Measurements from ENCODE around the gene RGS3. TPM values are rescaled to one million over a fixed set of nuclear protein-coding genes. Genes with fewer than 3 reads are reported as not detected.
"Not testable (repeated sequence)": the region's sequence is repeated elsewhere in the genome, so short reads cannot be mapped to it uniquely, and the experiment has no call there.

Gene RGS3
- total RNA-seq = 10 to 100 TPM; 25.7 to 56.1 TPM

- Mint-ChIP-seq H3K27ac (no peak within 1 kb of the TSS), H3K36me3 (no peaks in the 10 kb centered on the region), H3K9me3 (peaks cover 0 to 10% of the 10 kb centered on the region in 2 donors)
- ATAC-seq (no peak), DNase-seq (ENCODE audit: low spot score in 2 of 2) (no peak)
These were observed at the start of gene RGS3 for GRCh38 chr9:113463418-113464285. Gene RGS3 (plus strand): TSS chr9:113463727. CDS start chr9:113463803, 76 bp downstream.

GRCh38 chr9:113416149-113416721, 47.3 kb upstream of the RGS3 start:
- no peak for ATAC-seq
- H3K9me3 Mint-ChIP-seq = no peaks in the 10 kb centered on the region
- H3K36me3 Mint-ChIP-seq = no peaks in the 10 kb centered on the region
- no peak for DNase-seq (ENCODE audit: low spot score in 2 of 2)
- H3K27ac Mint-ChIP-seq = no peak overlapping the region

GRCh38 chr9:113417370-113417769, 46.2 kb upstream of the RGS3 start:
- DNase-seq (ENCODE audit: low spot score in 2 of 2) (no peak), ATAC-seq (no peak)
- no peaks in the 10 kb centered on the region for H3K9me3 Mint-ChIP-seq
- H3K36me3 Mint-ChIP-seq = no peaks in the 10 kb centered on the region
- H3K27ac Mint-ChIP-seq = no peak overlapping the region

- H3K9me3 Mint-ChIP-seq = no peaks in the 10 kb centered on the region
- H3K36me3 Mint-ChIP-seq = no peaks in the 10 kb centered on the region
- ATAC-seq (no peak), DNase-seq (ENCODE audit: low spot score in 2 of 2) (no peak)
- H3K27ac Mint-ChIP-seq = no peak overlapping the region
These were observed 41.8 kb upstream of the RGS3 start for GRCh38 chr9:113421726-113422125.

- DNase-seq (ENCODE audit: low spot score in 2 of 2) = no peak
- no peak overlapping the region for H3K27ac Mint-ChIP-seq
- H3K36me3 Mint-ChIP-seq = no peaks in the 10 kb centered on the region
- ATAC-seq = no peak
- H3K9me3 Mint-ChIP-seq = no peaks in the 10 kb centered on the region
These were observed 38.5 kb upstream of the RGS3 start for GRCh38 chr9:113425072-113425471.

GRCh38 chr9:113426701-113427100, 36.8 kb upstream of the RGS3 start:
- no peak for ATAC-seq
- DNase-seq (ENCODE audit: low spot score in 2 of 2) = no peak
- no peak overlapping the region for H3K27ac Mint-ChIP-seq
- no peaks in the 10 kb centered on the region for H3K36me3 Mint-ChIP-seq
- H3K9me3 Mint-ChIP-seq = no peaks in the 10 kb centered on the region

- no peak overlapping the region for H3K27ac Mint-ChIP-seq
- H3K9me3 Mint-ChIP-seq = no peaks in the 10 kb centered on the region
These were observed 35.9 kb upstream of the RGS3 start for GRCh38 chr9:113427629-113428028.

GRCh38 chr9:113428062-113428615, 35.4 kb upstream of the RGS3 start:
- DNase-seq (ENCODE audit: low spot score in 2 of 2) = no peak
- Mint-ChIP-seq H3K9me3 (no peaks in the 10 kb centered on the region), H3K36me3 (peaks cover 0 to 4% of the 10 kb centered on the region in 2 donors), H3K27ac (no peak overlapping the region)
- no peak for ATAC-seq

More at GRCh38 chr9:113427629-113428028, 35.9 kb upstream of the RGS3 start:
- ATAC-seq (no peak), DNase-seq (ENCODE audit: low spot score in 2 of 2) (no peak)
- H3K36me3 Mint-ChIP-seq = peaks cover 0 to 2% of the 10 kb centered on the region in 2 donors

- DNase-seq (ENCODE audit: low spot score in 2 of 2) (no peak), ATAC-seq (no peak)
- Mint-ChIP-seq H3K36me3 (peaks cover 0 to 4% of the 10 kb centered on the region in 2 donors), H3K27ac (peak overlapping the region in 1 of 2 donors; percentile 28), H3K9me3 (peaks cover 0 to 3% of the 10 kb centered on the region in 2 donors)
These were observed 32.3 kb upstream of the RGS3 start for GRCh38 chr9:113431191-113431590.

GRCh38 chr9:113436728-113437515, 26.6 kb upstream of the RGS3 start:
- Mint-ChIP-seq H3K9me3 (peaks cover 0 to 3% of the 10 kb centered on the region in 2 donors), H3K27ac (no peak overlapping the region), H3K36me3 (peaks cover 0 to 4% of the 10 kb centered on the region in 2 donors)
- no peak for DNase-seq (ENCODE audit: low spot score in 2 of 2)
- ATAC-seq = no peak

GRCh38 chr9:113437716-113438115, 25.8 kb upstream of the RGS3 start:
- not testable (repeated sequence) for H3K9me3 Mint-ChIP-seq

GRCh38 chr9:113444736-113445135, 18.8 kb upstream of the RGS3 start:
- no peaks in the 10 kb centered on the region for H3K9me3 Mint-ChIP-seq
- DNase-seq (ENCODE audit: low spot score in 2 of 2) (no peak), ATAC-seq (no peak)
- no peaks in the 10 kb centered on the region for H3K36me3 Mint-ChIP-seq
- no peak overlapping the region for H3K27ac Mint-ChIP-seq

More at GRCh38 chr9:113437716-113438115, 25.8 kb upstream of the RGS3 start:
- not testable (repeated sequence) for H3K27ac Mint-ChIP-seq; ATAC-seq; H3K36me3 Mint-ChIP-seq; DNase-seq (ENCODE audit: low spot score in 2 of 2)

GRCh38 chr9:113446323-113446740, 17.2 kb upstream of the RGS3 start:
- DNase-seq (ENCODE audit: low spot score in 2 of 2) (peak in 1 of 2 donors; percentile 7), ATAC-seq (peak; percentile 37 to 41)
- no peaks in the 10 kb centered on the region for H3K9me3 Mint-ChIP-seq
- H3K36me3 Mint-ChIP-seq = no peaks in the 10 kb centered on the region
- no peak overlapping the region for H3K27ac Mint-ChIP-seq

- DNase-seq (ENCODE audit: low spot score in 2 of 2) (no peak), ATAC-seq (no peak)
- no peak overlapping the region for H3K27ac Mint-ChIP-seq
- no peaks in the 10 kb centered on the region for H3K9me3 Mint-ChIP-seq
- no peaks in the 10 kb centered on the region for H3K36me3 Mint-ChIP-seq
These were observed 14.2 kb upstream of the RGS3 start for GRCh38 chr9:113449376-113449775.

GRCh38 chr9:113452113-113452605, 11.4 kb upstream of the RGS3 start:
- Mint-ChIP-seq H3K27ac (no peak overlapping the region), H3K36me3 (no peaks in the 10 kb centered on the region), H3K9me3 (no peaks in the 10 kb centered on the region)
- ATAC-seq (no peak), DNase-seq (ENCODE audit: low spot score in 2 of 2) (no peak)

GRCh38 chr9:113454914-113455761, 8.4 kb upstream of the RGS3 start:
- no peaks in the 10 kb centered on the region for H3K36me3 Mint-ChIP-seq
- DNase-seq (ENCODE audit: low spot score in 2 of 2) (no peak), ATAC-seq (peak; percentile 29 to 47)
- no peaks in the 10 kb centered on the region for H3K9me3 Mint-ChIP-seq
- H3K27ac Mint-ChIP-seq = peak overlapping the region in 1 of 2 donors; percentile 11

Measured in activated naive CD4-positive, alpha-beta T cell treated with anti-CD3 and anti-CD28 coated beads, Interleukin-2, amount 50 U/mL, for 72 hours (primary cell).